Sigmoid colon (tissue), 7 donors: ENCODE results near the gene FARP2. TPM values are rescaled to one million over a fixed set of nuclear protein-coding genes. Genes with fewer than 3 reads are reported as not detected.
A peak's percentile ranks its signal among the peaks of the same experiment; 100 is the strongest.

Experiments used
- DNase-seq: peaks from one replicate; pipeline ENCODE4 v3.0.0-alpha.2; 2019
- H3K27ac ChIP-seq, 4 donors: fragments of 200-600 bp; sonication (generic); one replicate each; pipeline ENCODE4 v1.5.1; 2016 to 2019; ENCODE audit warnings: mild to moderate bottlenecking in 1 of 4
- H3K27me3 ChIP-seq, 3 donors: fragments of 200-600 bp; sonication (generic); one replicate each; pipeline ENCODE4 v1.5.1; 2019; ENCODE audit warnings: mild to moderate bottlenecking in 1 of 3
- H3K36me3 ChIP-seq, 4 donors: fragments of 200-600 bp; sonication (generic); one replicate each; pipeline ENCODE4 v1.5.1; 2016 to 2019
- H3K4me1 ChIP-seq, 4 donors: fragments of 200-600 bp; sonication (generic); one replicate each; pipeline ENCODE4 v1.5.1; 2017 to 2019
- H3K4me3 ChIP-seq, 4 donors: fragments of 200-600 bp; sonication (generic); one replicate each; pipeline ENCODE4 v1.5.1; 2017 to 2019; ENCODE audit warnings: mild to moderate bottlenecking in 2 of 4, moderate library complexity in 1 of 4
- H3K9me3 ChIP-seq, 4 donors: fragments of 200-600 bp in 3 of 4; sonication (generic) in 3 of 4; one replicate each; pipeline versions ENCODE4 v1.5.1 to v1.6.1; 2013 to 2019
- EP300 ChIP-seq, 4 donors: sonication (generic); formaldehyde crosslinking; IDR thresholded peaks; one replicate each; pipeline ENCODE4 v1.6.1; 2017; ENCODE audit warnings: antibody characterized with exemption in 4 of 4
- POLR2AphosphoS5 ChIP-seq, 4 donors: sonication (generic); formaldehyde crosslinking; IDR thresholded peaks; one replicate each; pipeline ENCODE4 v1.6.1; 2017; ENCODE audit warnings: antibody characterized with exemption in 4 of 4
- WGBS, 2 donors: extraction: QIAGEN DNeasy Blood & Tissue Kit; methylation state at CpG; one replicate each; pipeline ENCODE4 v1.1.7; 2013; 5-methylcytosine and 5-hydroxymethylcytosine counted together
- intact Hi-C: fragments of 100-400 bp; cut with DNase I; formaldehyde crosslinking; loops from one replicate; pipeline ENCODE4 v1.15.1; 2023
- polyA plus RNA-seq, 3 donors: library from polyadenylated mRNA; stranded (reverse); fragments of 200-250 nt; gene quantifications; one replicate each; pipeline ENCODE4 v1.2.3, GENCODE V29; 2013
- small RNA-seq, 3 donors: library from RNA; depleted of rRNA; stranded (forward); fragments of <200 nt; gene quantifications; one replicate each; pipeline ENCODE3, GENCODE V24; 2016
- total RNA-seq, 4 donors: library from RNA; depleted of rRNA; stranded (reverse); fragments of >200 nt; gene quantifications; one replicate each; pipeline ENCODE4 v1.1.0, GENCODE V29; 2016
- TF ChIP-seq, protein P1 (sequence below), 4 experiments: fragments of 450-650 bp in 3 of 4; fragments of 200-600 bp in 1 of 4; IDR thresholded peaks; one replicate each; pipeline ENCODE4 v1.5.1; 2016 to 2019; ENCODE audit warnings: antibody characterized with exemption in 4 of 4, mild to moderate bottlenecking in 3 of 4, moderate library complexity in 2 of 4
- donor health status: healthy with polysubstance abuse.
- donor health status: Bipolar disorder and iron deficiency.
- donor health status: healthy.

FARP2 gene
- total and polyA plus RNA-seq, 7 donors, result 19.3 to 41.6 (median 28.5) TPM

- Histone ChIP-seq H3K27me3 (peaks cover 16 to 39% (median 24%) of the 10 kb centered on the region in 3 donors), H3K27ac (peak overlapping the region in 1 of 4 donors; percentile 79)
- 20 to 41% methylated on average over 62 of the region's 62 CpGs for WGBS, 2 donors
Observed at GRCh38 chr2:241541564-241542277, 185.6 kb downstream of the FARP2 start.

GRCh38 chr2:241542278-241542605 lies 186.2 kb downstream of the FARP2 start:
- H3K4me3 ChIP-seq, result no peak overlapping the region
- intact Hi-C loops, result no loop called here
- WGBS, 2 donors, result 61 to 77% methylated on average over 15 of the region's 15 CpGs
- H3K27ac ChIP-seq, result no peak overlapping the region
- no peaks in the 10 kb centered on the region for H3K36me3 ChIP-seq
- peaks cover 0 to 27% (median 23%) of the 10 kb centered on the region in 4 donors for H3K4me1 ChIP-seq
- peaks cover 16 to 43% (median 24%) of the 10 kb centered on the region in 3 donors for H3K27me3 ChIP-seq
- H3K9me3 ChIP-seq, result no peaks in the 10 kb centered on the region
- TF ChIP-seq EP300 (IDR thresholded peaks at IDR 0.05), result no peak
- no peak for DNase-seq

More at GRCh38 chr2:241541564-241542277, 185.6 kb downstream of the FARP2 start:
- peak overlapping the region in 3 of 4 donors; percentile 28 to 51 (median 44) for H3K4me3 ChIP-seq
- H3K36me3 ChIP-seq, result no peaks in the 10 kb centered on the region
- intact Hi-C loops, result no loop called here
- no peaks in the 10 kb centered on the region for H3K9me3 ChIP-seq
- DNase-seq, result no peak
- peaks cover 0 to 22% (median 17%) of the 10 kb centered on the region in 4 donors for H3K4me1 ChIP-seq
- TF ChIP-seq POLR2AphosphoS5 (IDR thresholded peaks at IDR 0.05), result no peak
- TF ChIP-seq, protein P1, sequence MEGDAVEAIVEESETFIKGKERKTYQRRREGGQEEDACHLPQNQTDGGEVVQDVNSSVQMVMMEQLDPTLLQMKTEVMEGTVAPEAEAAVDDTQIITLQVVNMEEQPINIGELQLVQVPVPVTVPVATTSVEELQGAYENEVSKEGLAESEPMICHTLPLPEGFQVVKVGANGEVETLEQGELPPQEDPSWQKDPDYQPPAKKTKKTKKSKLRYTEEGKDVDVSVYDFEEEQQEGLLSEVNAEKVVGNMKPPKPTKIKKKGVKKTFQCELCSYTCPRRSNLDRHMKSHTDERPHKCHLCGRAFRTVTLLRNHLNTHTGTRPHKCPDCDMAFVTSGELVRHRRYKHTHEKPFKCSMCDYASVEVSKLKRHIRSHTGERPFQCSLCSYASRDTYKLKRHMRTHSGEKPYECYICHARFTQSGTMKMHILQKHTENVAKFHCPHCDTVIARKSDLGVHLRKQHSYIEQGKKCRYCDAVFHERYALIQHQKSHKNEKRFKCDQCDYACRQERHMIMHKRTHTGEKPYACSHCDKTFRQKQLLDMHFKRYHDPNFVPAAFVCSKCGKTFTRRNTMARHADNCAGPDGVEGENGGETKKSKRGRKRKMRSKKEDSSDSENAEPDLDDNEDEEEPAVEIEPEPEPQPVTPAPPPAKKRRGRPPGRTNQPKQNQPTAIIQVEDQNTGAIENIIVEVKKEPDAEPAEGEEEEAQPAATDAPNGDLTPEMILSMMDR (IDR thresholded peaks at IDR 0.05), result no peak
- TF ChIP-seq EP300 (IDR thresholded peaks at IDR 0.05), result no peak

Small RNA genes within 50 kb of the gene (small RNA-seq; reads per million reads assigned to genes)
- gene MIR3133, result 0 reads per million in 3 donors

Other genes starting within 250 kb of the FARP2 start
- gene PASK, start 206.8 kb upstream of the FARP2 start, total RNA-seq, result 1 to 10 TPM; 2.8 to 7.7 (median 4.7) TPM
- 10 to 100 TPM in 1 of 3 donors, 1 to 10 TPM in 2; 1.4 to 16.4 (median 1.8) TPM for gene PASK, start 206.8 kb upstream of the FARP2 start, polyA plus RNA-seq
- gene PPP1R7, start 205.8 kb upstream of the FARP2 start, total RNA-seq, result 10 to 100 TPM; 41.3 to 63.5 (median 56.8) TPM
- gene PPP1R7, start 205.8 kb upstream of the FARP2 start, polyA plus RNA-seq, result 10 to 100 TPM; 76.3 to 89.7 (median 78.7) TPM
- gene ANO7, start 167.6 kb upstream of the FARP2 start, total RNA-seq, result 1 to 10 TPM in 1 of 4 donors, under 1 TPM in 1, not detected in 2; 0.41 to 1.7 TPM
- 10 to 100 TPM in 1 of 3 donors, 1 to 10 TPM in 2; 3.9 to 39.2 (median 7.8) TPM for gene ANO7, start 167.6 kb upstream of the FARP2 start, polyA plus RNA-seq
- 100 to 1,000 TPM; 201 to 281 (median 247) TPM for gene HDLBP, start 40.6 kb upstream of the FARP2 start, total RNA-seq
- 100 to 1,000 TPM; 115 to 182 (median 117) TPM for gene HDLBP, start 40.6 kb upstream of the FARP2 start, polyA plus RNA-seq
- 100 to 1,000 TPM; 245 to 295 (median 286) TPM for gene SEPTIN2, start 40.4 kb upstream of the FARP2 start, total RNA-seq
- gene SEPTIN2, start 40.4 kb upstream of the FARP2 start, polyA plus RNA-seq, result 100 to 1,000 TPM; 135 to 178 (median 166) TPM
- 100 to 1,000 TPM; 125 to 266 (median 178) TPM for gene STK25, start 152.3 kb downstream of the FARP2 start, total RNA-seq
- 100 to 1,000 TPM in 1 of 3 donors, 10 to 100 TPM in 2; 77.7 to 135 (median 79.3) TPM for gene STK25, start 152.3 kb downstream of the FARP2 start, polyA plus RNA-seq
- gene BOK, start 202.5 kb downstream of the FARP2 start, total RNA-seq, result 100 to 1,000 TPM in 1 of 4 donors, 10 to 100 TPM in 3; 46.6 to 112 (median 81.0) TPM
- gene BOK, start 202.5 kb downstream of the FARP2 start, polyA plus RNA-seq, result 10 to 100 TPM in 1 of 3 donors, 1 to 10 TPM in 2; 6.2 to 12.7 (median 8.4) TPM